ENCODE results near the gene PZP.
"Not testable (repeated sequence)": the region's sequence is repeated elsewhere in the genome, so short reads cannot be mapped to it uniquely, and the experiment has no call there.

The PZP gene

DNA sequence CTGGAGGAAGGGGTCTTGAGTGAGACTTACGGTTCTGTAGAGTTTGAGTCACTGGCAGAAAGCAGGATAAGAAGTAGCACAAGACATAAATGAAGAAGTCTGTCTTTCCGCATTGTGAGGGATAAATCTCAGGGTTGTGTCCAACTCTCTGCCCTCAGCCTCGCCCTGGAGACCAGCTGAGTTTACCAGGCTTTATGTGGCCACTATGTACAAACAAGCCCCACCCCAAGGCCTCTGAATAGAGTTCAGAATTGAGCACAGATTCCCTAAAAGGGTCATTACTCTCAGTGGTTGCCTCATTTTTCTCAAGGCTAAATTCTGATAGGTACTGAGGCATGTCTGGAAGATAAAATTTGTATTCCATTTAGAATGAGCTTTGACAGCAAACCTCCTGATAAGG, at the start of gene PZP:
Gene PZP (minus strand): TSS at position 167 of the 400 bp plus-strand sequence. CDS start 54 bp downstream, at position 113.
- DNase-seq: no peak

DNA sequence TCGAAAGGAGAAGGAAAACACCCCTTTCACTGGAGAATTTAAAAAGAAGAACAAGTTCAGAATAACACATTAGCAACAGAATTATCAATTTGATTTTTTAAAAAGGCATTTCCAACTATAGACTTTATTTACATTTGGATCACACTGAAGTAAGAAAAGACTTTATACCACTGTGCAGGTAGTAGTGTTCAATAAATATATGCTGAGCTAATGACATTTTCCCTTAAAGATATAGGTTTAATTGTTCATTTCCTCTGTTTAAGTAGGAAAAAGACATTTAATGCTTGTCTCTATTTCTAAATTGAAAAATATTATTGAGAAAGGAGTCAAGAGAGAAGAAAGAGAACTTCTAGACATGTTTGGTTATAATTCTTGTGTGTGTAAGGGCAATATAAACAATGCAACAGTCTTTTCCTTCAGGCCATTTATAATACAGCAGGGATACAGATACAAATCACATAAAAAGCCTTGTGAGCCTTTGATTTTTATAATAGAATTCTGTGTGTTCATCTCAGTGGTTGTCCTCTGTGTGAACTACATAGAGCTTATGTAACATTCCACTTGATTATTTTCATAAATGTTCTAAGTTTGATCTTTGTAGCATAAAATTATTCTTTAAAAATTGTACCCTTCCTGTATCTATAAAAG, 48.7 kb upstream of the PZP start:
- no peak for DNase-seq

DNA sequence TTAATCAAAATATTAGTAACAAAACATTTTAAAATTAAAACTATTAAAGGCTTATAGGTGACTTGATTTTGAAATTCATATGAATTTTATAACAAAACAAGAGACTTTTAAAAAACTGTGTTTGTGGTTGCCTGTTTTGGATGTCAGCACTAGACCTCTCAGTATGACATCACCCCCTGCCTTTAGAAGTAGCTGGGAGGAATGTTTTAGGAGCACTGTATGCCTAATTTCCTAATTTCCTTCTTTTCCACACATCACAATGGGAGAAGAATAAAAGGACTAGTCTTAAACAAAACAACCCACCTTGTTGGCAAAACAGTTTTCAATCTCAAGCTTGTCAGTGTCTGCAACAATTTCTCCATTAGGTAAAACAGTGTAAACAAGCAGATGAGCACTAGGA, 48.1 kb upstream of the PZP start:
- DNase-seq: no peak

DNA sequence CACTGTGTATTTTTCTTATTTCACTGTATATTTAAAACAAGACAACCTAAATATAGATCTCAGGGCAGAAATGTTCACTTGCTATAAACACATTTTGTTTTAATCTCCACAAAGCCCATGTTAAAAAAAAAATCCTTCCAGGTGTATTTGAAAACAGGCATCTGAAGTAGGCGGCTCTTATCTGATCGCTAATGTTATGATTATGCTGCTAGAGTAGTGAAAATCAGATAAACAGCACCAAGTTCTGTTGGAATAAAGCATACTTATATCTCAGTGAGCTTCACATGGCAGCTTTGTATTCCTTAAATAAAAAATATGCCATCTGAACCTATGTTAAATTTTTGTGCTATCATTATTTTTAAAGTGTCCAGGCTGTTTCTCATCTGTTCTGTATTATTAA, 47.6 kb upstream of the PZP start:
- DNase-seq: no peak

DNA sequence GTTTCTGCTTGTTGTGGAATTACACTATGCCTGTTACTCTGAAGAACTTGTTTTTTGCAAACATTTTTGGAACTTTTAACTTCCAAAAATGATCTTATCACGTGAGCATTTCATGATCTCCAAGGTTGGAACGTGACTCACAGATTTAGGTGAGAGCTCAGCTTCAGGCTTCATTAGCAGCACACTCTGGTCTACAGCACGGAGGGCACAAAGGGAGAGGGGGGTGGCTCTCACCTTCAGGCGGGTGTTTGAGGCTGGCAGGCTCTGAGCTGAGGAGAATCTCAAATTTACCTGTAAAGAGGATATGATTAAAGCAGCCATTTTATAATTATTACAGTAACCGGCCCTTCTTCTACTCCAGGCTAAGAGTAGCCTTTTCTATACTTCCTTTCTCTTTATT, 45.3 kb upstream of the PZP start:
- no peak for DNase-seq

DNA sequence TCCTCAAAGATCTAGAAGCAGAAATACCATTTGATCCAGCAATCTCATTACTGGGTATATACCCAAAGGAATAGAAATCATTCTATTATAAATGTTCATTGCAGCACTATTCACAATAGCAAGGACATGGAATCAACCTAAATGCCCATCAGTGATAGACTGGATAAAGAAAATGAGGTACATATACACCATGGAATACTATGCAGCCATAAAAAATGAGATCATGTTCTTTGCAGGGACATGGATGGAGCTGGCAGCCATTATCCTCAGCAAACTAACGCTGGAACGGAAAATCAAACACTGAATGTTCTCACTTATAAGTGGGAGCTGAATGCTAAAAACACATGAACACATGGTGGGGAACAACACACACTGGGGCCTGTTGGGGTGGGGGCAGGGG, 44.6 kb upstream of the PZP start:
- DNase-seq: not testable (repeated sequence)

DNA sequence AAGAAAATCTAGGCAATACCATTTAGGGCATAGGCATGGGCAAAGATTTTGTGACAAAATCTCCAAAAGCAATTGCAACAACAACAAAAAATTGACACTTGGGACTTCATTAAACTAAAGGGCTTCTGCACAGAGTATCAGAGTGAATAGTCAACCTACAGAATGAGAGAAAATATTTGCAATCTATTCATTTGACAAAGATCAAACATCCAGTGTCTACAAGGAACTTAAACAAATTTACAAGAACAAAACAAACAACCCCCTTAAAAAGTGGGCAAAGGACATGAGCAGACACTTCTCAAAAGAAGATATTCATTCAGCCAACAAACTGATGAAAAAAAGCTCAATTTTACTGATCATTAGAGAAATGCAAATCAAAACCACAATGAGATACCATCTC, 44.1 kb upstream of the PZP start:
- DNase-seq: no peak

DNA sequence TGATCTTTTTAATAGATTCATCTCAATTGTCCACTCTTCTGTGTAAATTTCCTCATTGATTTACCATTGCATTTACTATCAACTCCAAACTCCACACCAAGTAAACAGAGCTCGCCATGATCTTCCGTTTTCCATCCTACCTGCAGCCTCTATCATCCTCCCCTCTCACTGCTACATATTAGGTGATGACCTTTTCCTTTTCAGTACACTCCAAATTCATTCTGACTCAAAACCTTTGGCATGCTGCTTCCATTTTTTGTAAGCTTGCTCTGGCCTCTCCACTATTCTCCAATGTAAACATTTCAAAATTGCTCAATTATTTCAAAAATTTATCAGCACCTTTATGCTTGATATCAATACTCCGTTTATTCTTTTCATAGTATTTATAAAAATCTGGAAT, 40.2 kb upstream of the PZP start:
- DNase-seq: no peak

DNA sequence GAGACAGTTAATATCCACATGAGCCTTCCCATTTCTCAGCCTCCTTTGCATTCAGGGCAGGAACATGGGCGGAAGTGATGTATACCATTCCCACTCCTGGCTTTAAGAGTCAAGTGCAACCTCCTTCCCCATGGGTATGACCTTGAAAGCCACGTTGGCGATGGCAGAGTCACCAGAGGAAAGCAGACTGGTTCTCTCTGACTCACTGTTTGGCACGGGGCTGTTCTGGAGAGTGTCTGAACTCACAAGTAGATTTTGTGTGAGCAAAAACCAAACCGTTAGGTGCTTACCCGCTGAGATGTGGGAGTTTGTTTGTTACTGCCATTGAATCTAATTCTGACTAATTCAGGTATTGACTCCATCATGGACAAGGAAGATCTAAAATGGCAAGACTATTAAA, 36.7 kb upstream of the PZP start:
- no peak for DNase-seq

DNA sequence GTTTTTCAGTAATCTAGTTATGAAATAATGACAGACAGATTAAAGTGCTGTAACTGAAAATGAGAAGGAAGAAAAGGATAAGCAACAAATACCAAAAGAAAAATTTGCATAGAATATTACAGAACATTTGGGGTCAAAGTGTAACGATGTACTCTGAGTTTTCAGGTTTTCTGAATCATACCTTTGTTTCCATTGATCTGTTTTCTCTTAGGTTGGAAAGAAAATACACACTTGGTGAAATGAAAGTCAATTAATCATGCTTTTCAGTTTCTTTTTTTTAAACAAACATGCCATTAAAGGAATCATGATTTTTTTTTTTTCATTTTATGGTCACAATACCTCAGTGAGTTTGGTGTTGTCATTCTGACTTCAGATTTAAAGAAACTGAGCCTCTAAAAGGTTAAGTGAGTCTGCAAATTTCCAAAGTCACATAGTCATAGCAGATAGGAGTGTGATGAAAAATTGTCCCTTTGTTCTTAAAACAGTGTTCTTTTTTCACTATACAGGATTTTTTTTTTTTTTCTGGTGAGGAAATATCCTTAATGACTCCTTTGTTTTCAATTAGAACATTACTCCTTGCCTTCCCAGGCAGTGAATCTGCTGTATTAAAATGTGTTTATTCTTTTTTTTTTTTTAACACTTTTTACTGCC, 35.9 kb upstream of the PZP start:
- DNase-seq: no peak

DNA sequence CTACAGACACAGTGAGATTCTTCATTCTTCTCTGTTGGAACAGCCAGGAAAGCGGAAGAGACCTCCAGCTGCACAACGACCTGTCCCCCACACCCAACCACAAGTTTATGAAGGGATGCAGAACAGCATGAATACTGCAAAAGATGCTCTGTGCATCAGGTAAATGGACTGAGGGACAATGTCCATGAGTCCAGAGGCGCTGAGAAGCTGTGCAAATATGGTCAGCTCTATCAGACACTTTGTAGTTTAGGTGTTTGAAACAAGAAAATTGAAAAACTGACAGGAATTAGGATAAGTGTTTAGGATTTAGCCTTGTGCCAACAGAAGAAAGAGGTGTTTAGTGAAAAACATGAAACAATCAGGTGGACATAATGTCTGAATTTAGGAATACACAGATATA, 33.1 kb upstream of the PZP start:
- DNase-seq: no peak

DNA sequence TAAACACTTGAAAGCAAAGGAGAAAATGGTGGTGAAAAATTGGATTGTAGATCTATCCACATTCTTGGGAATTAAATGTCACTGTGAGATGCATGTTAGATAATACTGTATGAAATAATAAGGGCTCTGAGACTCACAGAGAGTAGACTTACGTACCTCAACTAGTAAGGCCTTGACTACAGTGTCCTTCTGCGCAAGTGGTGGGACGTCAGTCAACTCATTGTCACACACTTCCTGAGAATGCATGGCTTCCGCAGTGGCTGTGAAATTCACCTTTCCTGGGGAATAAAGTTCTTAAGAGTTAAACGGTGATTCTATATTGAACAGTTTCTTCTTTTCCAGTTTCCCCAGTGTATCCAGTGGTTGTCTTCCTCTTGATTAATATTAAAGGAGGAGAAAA, 32.6 kb upstream of the PZP start:
- no peak for DNase-seq

DNA sequence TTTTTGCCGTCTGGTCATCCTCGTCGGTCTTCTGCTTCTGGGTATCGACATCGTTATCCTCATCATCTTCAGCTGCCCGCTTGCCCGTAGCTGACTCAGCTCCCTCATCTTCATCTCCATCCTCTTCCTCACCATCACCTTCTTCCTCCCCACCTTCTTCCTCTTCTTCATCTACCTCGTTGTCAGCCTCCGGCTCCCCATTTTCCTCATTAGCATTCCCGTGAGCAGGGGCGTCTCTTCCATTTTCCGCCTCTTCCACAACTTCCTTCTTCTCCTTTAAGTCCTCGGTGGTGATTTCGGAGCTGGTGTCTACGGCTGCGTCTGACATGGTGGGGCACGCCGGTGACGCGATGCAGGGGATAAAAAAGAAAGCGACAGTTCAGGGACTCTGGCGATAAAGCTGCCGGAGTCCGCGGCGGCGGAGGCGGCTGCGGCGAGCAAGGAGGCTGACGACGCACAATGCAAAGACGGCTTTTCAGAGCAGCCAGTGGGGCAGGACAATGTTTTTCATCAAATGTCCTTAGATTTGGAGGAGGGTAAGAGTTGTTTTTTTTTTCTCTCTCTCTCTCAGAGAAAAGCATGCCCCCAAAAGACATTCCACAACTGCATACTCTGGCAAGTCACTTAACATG, 31.9 kb upstream of the PZP start:
- DNase-seq: not testable (repeated sequence)

DNA sequence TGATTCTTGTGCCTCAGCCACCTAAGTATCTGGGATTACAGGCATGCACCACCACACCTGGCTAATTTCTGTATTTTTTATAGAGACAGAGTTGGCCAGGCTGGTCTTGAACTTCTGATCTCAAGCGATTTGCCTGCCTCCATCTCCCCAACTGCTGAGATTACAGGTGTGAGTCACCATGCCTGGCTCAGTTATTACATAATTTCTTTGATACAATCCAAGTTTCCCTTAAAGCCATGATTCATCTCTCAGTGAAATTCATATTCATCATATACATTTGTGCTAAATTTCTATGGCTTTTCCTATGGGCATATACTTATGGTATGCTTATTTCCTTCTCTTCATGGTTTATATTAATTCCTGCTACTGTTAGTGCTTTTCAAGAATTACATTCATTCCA, 29.1 kb upstream of the PZP start:
- DNase-seq: no peak

DNA sequence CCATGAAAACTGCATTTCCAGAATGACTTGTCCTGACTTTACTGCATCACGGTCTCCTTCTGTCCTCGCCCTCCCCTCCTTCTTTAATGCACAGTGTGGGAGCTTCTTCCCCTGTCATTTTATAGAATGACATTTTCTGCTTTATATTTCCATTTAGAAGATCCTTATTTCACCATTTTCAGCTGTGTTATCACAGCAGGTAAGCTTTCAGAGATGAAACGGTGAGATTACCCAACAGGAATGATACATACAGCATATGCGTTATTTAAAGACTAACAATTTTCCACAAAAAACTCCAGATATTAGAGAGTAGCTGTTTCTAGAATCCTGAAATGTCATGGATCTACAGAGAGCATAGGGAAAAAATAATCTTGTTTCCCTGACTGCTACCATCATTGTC, 27.3 kb upstream of the PZP start:
- DNase-seq: no peak

DNA sequence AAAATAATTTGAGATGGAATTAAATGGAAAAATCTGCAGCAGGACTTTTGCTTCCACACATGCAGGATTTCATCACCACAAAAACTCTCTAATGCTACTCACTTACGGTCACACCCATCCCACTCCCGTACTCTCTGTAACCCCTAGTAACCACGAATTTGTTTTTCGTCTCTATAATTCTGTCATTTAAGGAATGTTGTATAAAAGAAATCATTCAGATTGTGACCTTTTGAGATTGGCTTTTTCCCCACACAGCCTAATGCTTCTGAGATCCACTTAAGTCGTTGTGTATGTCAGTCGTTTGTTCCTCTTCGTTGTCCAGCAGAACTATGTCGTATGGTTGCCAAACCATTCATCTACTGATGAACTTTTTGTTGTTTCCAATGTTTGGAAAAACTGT, 19.8 kb upstream of the PZP start:
- no peak for DNase-seq

DNA sequence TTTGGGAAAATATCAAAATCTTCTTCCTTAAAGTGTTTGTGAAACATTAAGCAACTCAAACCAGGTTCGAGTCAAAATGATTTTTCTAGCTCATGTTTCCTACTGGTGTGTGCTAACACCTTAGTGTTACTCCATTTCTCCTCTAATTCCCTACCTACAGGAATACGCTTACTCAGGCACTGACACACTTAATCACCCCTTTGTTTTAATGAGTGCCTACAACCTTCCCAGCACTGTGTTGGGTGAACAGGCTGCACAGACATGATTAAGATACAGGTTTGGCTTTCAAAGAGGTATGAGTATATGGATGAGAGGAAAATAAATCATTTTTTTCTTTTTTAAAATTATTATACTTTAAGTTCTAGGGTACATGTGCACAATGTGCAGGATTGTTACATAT, 15.6 kb upstream of the PZP start:
- DNase-seq: no peak

DNA sequence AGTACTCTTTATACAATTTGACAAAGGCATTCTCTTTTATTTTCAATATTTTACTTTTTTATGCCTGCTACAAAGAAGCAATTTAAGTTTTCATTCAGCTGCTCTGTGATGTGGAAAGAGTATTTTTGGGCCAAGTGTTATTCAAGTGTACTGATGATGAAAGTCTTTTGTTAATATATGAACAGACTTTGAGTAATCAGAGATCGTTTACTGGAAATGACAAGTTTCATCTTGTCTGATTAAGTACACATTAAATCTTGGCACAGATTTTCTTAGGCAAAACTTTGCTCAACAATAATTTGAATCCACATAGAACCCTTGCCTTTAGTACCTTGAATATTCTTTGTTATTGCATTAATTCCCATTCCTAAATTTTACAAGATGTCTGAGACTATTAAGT, 13.3 kb upstream of the PZP start:
- no peak for DNase-seq

DNA sequence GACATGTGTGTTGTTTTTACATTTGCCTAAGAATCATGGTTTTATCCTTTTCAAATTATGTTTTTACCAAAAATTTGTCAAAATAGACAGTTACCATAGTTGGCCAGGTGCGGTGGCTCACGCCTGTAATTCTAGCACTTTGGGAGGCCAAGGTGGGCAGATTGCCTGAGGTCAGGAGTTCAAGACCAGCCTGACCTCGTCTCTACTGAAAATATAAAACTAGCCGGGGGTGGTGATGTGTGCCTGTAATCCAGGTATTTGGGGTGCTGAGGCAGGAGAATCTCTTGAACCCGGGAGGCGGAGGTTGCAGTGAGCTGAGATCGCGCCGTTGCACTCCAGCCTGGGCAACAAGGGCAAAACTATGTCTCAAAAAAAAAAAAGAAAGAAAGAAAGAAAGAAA, 12.8 kb upstream of the PZP start:
- DNase-seq: not testable (repeated sequence)

DNA sequence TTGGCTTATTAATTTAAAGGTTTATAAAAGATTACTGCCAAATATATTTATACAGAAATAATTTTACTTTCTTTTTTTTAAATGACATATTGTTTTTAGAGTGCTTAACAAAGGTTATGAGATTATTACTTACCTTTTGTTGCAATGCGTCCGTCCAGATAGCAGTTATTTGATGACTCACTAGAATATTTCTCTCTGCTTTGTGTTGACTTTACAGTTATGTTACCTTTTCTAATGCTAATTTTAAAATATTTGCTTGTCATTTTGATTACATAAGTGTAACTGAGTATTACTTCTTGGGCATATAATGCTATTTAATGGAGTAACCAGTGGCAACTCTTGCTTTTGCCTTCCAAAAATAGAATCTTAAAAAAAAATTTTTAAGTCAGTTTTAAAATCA, 6.3 kb upstream of the PZP start:
- no peak for DNase-seq

DNA sequence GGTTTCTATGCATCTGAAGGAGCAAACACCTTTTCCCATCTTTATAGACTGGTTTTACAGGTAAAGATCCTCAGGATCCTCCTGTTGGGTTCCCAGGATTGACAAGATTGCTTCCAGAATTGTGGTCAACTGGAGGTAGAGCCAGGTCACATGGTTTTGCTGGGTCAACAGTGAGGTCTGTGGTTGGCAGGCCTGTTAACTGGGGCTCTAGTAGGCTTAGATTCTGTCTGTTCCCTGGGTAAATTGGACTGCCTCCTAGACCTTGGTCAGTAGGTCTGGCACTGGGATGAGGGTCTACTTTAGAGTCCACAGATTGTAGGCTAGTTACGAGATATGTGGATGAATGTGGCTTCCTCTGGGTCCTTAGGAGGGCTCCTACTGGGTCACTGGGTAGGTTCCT, 3.5 kb upstream of the PZP start:
- no peak for DNase-seq

DNA sequence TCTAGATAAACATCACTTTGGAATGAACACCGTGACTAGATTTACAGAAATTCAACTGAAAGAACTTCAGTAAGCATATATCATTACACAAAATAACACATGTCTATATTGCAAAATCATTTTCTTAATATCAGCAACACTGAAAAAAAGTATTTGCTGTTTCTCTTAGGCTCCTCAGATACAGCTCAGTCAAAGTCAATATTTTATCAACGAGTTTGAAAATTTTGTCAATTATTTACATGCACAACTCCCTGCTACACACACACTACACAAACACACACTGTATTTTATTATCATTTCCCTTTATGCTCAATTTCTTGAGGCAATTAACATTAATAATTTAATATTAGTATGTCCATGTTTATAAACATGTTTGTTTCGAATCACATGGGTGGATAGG, 3.8 kb downstream of the PZP start:
- DNase-seq: no peak

DNA sequence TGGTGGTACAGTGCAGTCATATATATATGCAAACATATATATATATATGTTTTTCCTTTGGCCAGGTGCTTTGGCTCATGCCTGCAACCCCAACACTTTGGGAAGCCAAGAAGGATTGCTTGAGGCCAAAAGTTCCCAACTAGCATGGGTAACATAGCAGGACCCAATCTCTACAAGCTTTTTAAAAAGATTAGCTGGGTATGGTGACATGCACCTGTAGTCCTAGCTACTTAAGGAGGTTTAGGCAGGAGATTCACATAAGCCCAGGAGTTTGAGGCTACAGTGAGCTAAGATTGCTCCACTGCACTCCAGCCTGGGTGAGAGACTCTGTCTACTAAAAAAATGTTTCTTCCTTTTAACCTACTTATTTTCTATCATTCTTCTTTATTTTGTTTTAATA, 10.2 kb downstream of the PZP start:
- no peak for DNase-seq

DNA sequence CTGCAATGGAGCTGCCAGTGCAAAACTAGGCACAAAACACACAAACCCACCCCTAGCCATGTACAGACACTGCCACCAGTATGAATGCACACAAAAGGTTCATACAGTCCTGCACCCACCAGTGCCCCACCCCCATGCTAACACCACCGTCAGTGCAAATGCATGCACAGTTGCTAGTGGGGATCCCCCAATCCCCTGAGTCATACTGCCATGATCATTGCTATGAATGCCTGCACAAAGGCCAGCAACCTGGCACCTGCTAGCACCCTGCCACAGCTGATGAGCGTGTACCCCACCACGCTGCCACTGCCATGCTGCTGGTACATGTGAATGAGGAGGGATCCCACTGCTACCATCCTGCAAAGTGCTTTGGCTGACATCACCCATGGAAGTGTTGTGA, 23.9 kb downstream of the PZP start:
- DNase-seq: no peak

DNA sequence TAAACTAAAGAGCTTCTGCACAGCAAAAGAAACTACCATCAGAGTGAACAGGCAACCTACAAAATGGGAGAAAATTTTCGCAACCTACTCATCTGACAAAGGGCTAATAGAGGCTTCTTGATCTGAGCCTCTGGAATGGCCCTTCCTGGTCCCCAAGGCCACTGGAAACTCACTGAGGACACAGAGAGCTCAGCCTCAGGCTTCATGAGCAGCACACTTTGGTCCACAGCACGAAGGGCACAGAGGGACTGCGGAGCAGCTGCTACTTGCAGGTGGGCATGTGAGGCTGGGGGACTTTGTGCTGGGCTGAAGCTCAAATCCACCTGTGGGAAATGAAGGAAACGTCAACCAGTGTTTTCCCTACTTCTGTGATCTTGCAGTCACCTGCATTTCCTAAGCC, 27.4 kb downstream of the PZP start:
- no peak for DNase-seq

Data from NCI-H2227 treated with DMSO at 0.1 percent for 48 hours (cell line).